Measurements from ENCODE around the gene TOGARAM1.

Gene TOGARAM1

GRCh38 chr14:44954750-44955149 lies 7.2 kb upstream of the TOGARAM1 start:
- Histone ChIP-seq H4K20me1 (ENCODE audit: insufficient read depth) (no peaks in the 10 kb centered on the region; the same call in 1 of the 2 replicates), H3K4me2 (no peak overlapping the region), H3K4me3 (IDR thresholded peaks at IDR 0.05; ENCODE audit: insufficient read depth, low read depth, low read length) (no peak overlapping the region), H2AFZ (ENCODE audit: low read depth) (no peak overlapping the region), H3K4me1 (ENCODE audit: low read depth, poor library complexity, severe bottlenecking) (peaks cover 24% of the 10 kb centered on the region), H3K27ac (no peak overlapping the region), H3K36me3 (ENCODE audit: insufficient read depth) (no peaks in the 10 kb centered on the region), H3K79me2 (ENCODE audit: insufficient read depth, low read depth) (peaks cover 43% of the 10 kb centered on the region), H3K27me3 (ENCODE audit: insufficient read depth, low read depth) (no peaks in the 10 kb centered on the region), H3K9ac (no peak overlapping the region)
- TF ChIP-seq CTCF (conservative IDR thresholded peaks at IDR 0.05; ENCODE audit: low read depth, low read length) = no peak

- Histone ChIP-seq H3K9ac (no peak overlapping the region), H4K20me1 (ENCODE audit: insufficient read depth) (no peaks in the 10 kb centered on the region; the same call in 1 of the 2 replicates), H3K4me2 (no peak overlapping the region), H3K27me3 (ENCODE audit: insufficient read depth, low read depth) (no peaks in the 10 kb centered on the region), H3K27ac (no peak overlapping the region), H3K36me3 (ENCODE audit: insufficient read depth) (no peaks in the 10 kb centered on the region), H3K4me1 (ENCODE audit: low read depth, poor library complexity, severe bottlenecking) (peaks cover 25% of the 10 kb centered on the region), H2AFZ (ENCODE audit: low read depth) (no peak overlapping the region), H3K4me3 (IDR thresholded peaks at IDR 0.05; ENCODE audit: insufficient read depth, low read depth, low read length) (no peak overlapping the region), H3K79me2 (ENCODE audit: insufficient read depth, low read depth) (peaks cover 50% of the 10 kb centered on the region)
- TF ChIP-seq CTCF (conservative IDR thresholded peaks at IDR 0.05; ENCODE audit: low read depth, low read length) = no peak
Measured at GRCh38 chr14:44955528-44955927, 6.5 kb upstream of the TOGARAM1 start.

GRCh38 chr14:44956866-44957265 lies 5.1 kb upstream of the TOGARAM1 start:
- Histone ChIP-seq H3K4me1 (ENCODE audit: low read depth, poor library complexity, severe bottlenecking) (peaks cover 25% of the 10 kb centered on the region), H3K4me3 (IDR thresholded peaks at IDR 0.05; ENCODE audit: insufficient read depth, low read depth, low read length) (no peak overlapping the region), H3K36me3 (ENCODE audit: insufficient read depth) (no peaks in the 10 kb centered on the region), H3K79me2 (ENCODE audit: insufficient read depth, low read depth) (peaks cover 56% of the 10 kb centered on the region), H4K20me1 (ENCODE audit: insufficient read depth) (no peaks in the 10 kb centered on the region; the same call in 1 of the 2 replicates), H3K27ac (no peak overlapping the region), H3K4me2 (no peak overlapping the region), H3K27me3 (ENCODE audit: insufficient read depth, low read depth) (no peaks in the 10 kb centered on the region), H3K9ac (no peak overlapping the region), H2AFZ (ENCODE audit: low read depth) (no peak overlapping the region)
- TF ChIP-seq CTCF (conservative IDR thresholded peaks at IDR 0.05; ENCODE audit: low read depth, low read length) = no peak

GRCh38 chr14:44959538-44959937 lies 2.5 kb upstream of the TOGARAM1 start:
- H4K20me1 ChIP-seq (ENCODE audit: insufficient read depth) = no peaks in the 10 kb centered on the region; the same call in 1 of the 2 replicates
- H2AFZ ChIP-seq (ENCODE audit: low read depth) = no peak overlapping the region
- H3K4me2 ChIP-seq = peak overlapping the region; percentile 86
- no peak overlapping the region for H3K4me3 ChIP-seq (IDR thresholded peaks at IDR 0.05; ENCODE audit: insufficient read depth, low read depth, low read length)
- H3K4me1 ChIP-seq (ENCODE audit: low read depth, poor library complexity, severe bottlenecking) = peaks cover 25% of the 10 kb centered on the region
- no peaks in the 10 kb centered on the region for H3K36me3 ChIP-seq (ENCODE audit: insufficient read depth)
- H3K27me3 ChIP-seq (ENCODE audit: insufficient read depth, low read depth) = no peaks in the 10 kb centered on the region
- no peak overlapping the region for H3K9ac ChIP-seq
- H3K27ac ChIP-seq = peak overlapping the region; percentile 33; the same call in 1 of the 2 replicates
- TF ChIP-seq CTCF (conservative IDR thresholded peaks at IDR 0.05; ENCODE audit: low read depth, low read length) = no peak
- H3K79me2 ChIP-seq (ENCODE audit: insufficient read depth, low read depth) = peaks cover 73% of the 10 kb centered on the region
